ENCODE results near the gene CENPU.
"Not testable (repeated sequence)": the region's sequence is repeated elsewhere in the genome, so short reads cannot be mapped to it uniquely, and the experiment has no call there.

CENPU gene

GRCh38 chr4:184733654-184734524 is at the start of gene CENPU:
Gene CENPU (minus strand): TSS chr4:184734096. CDS start chr4:184734062, 34 bp downstream.
- peak; percentile 90 for DNase-seq

DNA sequence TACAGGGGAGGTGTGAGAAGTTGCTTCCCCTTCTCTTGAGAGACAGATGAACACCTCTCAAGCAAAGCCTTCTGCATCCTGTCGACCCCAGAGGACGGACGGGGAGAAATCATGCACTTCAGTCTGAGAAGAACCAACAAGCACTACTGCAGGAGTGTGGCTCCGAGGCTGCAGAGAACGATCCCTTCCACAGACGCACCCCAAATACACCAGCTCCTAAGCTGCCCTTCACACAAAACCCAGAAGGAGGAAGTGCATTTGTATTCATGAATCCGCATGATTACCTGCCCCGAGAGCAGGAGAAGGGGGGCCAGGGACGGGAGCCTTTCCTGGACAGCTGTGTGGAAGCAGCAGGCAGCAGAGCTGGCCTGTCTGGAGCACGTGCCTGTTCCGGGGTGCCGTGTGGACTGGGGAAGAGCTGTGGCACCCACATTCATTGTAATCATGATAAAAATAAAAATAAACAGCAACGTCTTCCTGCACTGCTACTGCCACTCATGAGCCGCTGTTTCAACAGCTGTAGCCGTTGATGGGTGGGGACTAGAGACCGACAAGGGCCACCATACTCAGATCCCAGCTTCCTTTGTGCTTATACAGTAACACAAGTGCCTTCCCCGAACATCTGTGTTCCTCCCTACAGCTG is 49.0 kb upstream of the CENPU start:
- no peak for DNase-seq

DNA sequence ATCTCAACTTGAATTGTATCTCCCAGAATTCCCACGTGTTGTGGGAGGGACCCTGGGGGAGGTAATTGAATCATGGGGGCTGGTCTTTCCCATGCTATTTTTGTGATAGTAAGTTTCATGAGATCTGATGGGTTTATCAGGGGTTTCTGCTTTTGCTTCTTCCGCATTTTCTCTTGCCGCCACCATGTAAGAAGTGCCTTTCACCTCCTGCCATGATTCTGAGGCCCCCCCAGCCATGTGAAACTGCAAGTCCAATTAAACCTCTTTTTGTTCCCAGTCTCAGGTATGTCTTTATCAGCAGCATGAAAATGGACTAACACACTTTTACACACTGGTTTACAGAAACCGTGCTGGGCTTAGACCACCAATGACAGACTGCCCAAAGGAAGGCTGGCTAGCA is 45.3 kb upstream of the CENPU start:
- not testable (repeated sequence) for DNase-seq

DNA sequence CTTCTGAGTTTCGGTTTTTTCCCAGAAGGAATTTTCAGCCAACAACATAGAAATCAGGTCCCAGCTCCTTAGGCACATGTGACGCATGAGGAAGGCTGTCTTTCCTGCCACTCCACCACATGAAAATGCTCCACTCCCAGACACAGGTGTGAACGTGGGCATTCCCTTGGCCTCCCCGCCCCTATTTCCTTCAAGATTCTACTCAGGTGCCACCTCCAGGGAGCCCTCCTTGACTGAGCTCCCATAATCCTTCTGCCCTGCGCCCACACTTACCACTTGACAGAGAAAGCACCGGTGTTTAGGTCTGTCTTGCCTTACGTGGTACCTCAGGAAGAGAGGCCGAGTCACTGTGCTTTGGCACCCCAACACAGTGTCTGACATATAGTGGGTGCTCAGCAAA is 44.4 kb upstream of the CENPU start:
- DNase-seq: no peak

DNA sequence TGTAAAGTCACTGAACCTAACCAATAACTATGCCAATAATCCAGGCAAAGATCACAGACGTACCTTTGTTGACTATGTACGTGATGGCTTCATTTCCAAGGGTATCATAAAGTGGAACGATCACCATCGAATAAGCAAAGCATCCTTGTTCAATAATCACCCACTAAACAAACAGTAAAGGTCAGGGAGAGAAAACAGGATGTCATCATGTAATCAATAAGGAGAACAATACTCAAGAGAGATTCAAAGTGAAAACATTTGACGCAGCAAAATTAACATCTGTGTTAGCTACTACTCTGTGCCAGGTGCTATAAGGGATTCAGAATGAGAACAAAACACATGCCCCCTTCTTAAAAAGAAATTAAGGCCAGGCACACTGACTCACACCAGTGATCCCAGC is 42.9 kb upstream of the CENPU start:
- no peak for DNase-seq

GRCh38 chr4:184775854-184776555 is 42.1 kb upstream of the CENPU start:
- no peak for DNase-seq

DNA sequence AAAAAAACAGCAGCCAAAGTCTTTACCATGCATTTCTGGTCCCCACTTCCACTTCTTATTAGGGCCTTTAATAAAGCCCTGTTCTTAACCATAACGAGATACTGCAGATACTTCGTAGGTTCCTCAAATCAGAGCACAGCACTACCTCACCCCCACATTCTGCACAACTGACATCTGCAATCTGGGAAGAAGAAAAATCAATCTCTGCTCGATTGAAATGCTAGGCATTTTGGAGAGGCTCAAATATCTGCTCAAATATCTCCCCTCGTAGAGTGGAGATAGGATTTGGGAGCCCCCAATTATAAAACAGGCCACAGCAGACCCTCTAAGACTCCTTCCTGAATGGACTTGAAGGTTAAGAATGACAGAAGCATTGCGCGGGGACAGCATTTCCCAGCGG is 40.3 kb upstream of the CENPU start:
- DNase-seq: no peak

DNA sequence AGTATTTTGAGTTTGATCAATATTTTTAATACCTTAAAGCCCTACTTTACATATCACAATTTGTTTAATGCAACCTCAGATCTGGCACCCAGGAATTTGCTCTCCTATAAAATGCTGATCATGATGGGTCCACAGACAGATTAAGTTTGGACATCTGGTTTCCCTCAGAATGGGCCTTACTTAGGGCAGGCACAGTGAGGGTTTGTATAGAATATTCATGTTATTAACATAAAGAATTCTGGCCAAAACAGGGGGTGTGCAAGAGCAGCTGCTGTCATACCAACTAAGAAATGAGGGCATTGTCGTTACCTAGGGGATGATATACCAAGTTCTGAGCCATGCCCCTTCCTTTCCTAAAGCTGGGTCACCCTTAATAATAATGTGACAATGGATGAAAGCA is 37.5 kb upstream of the CENPU start:
- no peak for DNase-seq

- DNase-seq: no peak
Measured at GRCh38 chr4:184769141-184769765, 35.4 kb upstream of the CENPU start.

DNA sequence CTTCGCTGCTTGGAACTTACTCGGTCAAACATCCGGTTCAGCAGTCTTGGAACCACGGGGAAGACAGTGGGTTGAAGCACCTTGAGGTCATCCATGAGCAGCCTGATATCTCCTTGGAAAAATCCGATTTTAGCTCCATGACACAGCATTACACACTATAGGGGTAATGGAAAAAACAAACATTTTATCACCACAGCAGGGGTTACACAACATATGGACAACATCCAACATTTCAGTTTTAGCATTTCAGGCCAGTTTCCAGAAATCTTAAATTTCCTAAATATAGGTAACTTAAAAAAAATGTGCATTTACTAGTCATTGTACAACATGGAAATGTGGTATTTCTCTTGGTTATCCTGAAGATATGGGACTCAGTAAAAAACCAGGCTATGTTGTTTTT is 34.4 kb upstream of the CENPU start:
- no peak for DNase-seq

DNA sequence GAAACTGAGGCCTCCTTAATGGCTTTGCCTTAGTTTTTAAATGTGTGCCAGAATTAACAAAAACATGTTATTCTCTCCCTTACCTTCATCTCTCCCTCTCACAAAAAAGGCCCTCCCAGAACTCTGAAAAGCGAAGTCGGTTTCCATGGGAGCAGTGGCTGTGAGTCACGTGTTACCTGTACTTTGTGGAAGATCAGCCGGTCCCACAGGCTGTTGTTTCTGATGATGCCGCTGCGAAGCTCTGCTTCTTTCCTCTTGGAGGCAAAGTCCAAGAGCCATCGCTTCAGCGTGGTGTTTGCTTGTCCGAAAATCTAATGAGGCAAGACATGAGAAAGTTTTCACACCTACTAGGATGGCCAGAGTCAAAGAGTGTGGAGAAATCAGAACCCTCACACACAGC is 32.5 kb upstream of the CENPU start:
- no peak for DNase-seq

DNA sequence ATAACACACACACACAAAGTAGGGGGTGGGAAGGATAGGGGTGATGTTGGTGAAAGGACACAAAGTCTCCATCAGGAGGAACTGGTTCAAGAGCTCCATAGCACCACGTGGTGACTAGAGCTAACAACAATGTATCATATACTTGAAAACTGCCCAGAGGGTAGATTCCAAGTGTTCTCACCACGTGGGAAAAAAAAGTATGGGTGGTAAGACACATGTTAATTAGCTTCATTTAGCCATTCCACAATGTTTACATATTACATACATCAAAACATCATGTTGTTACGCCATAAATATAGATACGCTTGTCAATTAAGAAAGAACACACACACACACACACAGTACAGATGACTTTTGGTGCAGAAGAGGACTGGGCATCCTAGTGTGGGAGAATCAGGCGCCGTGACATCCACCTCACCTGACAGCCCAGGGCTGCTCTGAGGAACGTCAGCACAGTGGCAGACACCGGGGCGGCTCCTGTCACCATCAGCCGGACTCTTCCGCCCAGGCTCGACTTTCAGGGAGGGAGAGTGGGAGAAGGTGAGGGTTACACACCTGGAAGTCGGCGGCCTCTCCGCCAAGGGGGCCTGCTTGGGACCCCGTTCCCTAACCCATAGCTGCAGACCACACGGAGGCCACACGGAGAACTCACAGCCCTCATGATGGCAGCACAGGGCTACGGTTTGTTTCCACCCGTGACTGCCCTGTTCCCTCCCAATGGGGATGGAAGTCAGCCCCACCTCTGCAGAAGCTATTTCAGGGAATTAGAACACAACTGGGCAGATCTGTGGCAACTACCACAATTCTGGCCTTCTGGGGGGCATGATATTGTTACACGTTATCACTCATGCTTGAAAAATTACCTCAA is 31.8 kb upstream of the CENPU start:
- no peak for DNase-seq

DNA sequence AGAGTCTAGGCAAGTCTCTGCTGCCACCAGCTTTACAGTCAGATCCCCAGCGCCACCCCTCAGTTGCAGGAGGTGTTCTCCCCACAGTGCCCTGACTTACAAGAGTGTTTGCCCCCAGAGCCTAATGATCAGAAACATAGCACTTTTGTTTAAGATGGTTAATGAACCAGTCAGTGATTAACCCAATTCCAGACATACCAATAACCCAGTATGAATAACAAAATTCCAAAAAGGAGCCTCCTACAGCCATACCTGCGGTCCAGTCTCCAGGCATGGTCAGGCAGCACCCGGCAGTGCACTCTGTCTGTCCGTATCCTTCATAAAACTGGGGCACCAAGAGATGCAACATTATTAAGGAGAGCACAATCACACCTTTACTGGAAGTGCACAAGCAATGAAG is 30.7 kb upstream of the CENPU start:
- DNase-seq: no peak

DNA sequence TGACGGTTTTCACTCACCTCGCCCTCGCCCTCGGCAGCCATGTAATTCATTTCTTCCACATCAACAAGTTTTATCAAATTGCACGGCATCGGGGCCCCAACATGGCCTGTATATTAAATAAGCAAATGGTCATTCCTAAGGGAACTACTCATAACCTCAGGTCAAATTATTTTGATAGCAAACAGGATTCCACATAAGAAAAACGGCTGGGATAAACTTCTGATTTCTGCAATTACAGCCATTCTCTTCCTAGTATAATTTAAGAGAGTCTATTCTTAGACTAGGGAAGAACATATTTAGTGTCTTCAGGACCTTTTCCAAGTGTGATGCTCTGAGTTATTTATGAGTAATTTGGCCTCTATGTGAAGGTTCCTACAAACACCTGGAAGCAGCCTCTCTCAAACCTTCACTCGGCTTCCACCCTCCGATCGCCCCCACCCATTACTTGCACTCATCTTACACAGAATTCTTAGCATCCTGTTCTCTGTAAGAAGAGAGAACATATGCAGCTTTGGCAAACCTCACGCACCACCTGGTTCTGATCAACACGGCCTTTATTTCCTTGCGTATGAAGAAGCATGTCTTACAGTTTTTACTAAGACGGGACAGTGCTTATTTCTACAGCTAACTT is 29.4 kb upstream of the CENPU start:
- no peak for DNase-seq

DNA sequence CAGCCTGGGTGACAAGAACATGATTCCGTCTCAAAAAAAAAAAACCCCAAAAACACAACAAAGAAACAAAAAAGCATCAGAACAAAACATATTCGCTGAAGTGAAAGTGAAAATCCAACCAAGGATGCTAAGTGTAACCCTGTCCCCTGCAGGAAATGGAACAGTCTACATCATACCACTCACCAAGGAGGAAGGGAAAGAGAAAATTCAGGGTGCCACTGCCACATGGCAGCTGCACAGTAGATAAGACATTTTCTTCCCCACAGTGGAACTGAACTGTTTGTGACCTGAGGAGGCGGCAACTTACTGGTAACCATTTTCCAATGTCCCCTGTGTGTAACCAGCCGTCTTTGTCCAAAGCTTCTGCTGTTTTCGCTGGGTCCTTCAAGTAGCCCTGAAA is 28.2 kb upstream of the CENPU start:
- no peak for DNase-seq

DNA sequence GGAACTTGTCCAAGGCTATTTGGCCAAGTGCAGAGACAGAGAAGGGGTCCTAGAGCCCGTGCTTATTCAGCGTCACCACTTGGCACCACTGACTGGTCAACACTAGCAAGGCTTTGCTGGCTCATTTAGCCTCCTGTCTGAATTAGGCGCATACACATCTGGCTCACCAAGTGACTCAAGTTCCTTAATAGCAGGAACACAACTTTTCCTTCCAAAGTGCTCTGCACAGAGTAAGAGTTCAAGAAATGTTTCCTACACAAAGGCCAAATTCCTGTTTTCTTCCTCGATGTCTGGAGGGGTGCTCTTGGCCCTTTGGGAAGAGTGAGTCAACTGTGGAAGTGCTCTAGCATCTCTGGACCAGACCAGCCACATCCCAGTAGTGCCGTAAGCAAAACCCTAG is 26.8 kb upstream of the CENPU start:
- DNase-seq: no peak

DNA sequence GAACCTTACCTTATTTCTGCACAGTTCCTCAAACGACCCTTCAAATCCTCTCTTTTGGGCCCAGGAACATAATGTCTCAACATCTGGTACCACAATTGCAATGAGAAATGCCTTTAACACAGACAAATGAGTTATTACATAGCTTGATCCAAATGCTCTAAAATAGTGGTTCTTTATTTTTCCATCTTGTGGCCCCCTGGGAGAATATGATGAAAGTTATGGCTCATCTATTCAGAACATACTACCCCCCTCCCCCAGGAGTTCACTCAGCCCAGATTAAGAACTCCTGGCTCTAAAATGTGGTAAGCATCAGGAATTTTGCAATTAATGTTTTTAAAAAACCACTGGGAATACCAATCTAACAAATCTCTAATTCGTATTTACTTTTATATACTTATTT is 23.9 kb upstream of the CENPU start:
- DNase-seq: no peak

DNA sequence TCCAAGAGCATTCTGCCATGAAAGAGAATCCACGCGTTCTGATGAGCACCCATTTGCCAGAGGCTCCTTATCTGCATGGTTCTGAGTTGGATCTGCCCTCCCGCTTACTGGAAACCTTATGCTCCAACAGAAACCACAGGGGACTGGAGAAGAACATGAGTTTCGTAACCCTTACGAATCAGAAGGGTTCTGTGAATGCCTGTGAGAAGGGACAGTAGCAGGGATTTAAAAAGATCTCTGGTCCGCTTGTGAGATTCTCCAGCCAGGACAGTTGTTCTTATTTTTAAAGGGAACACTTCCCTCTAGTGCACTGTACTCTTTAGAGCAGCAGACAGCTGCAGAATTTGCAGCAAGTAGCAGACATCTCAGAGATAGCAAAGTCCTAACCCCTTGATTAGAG is 22.5 kb upstream of the CENPU start:
- DNase-seq: no peak

- DNase-seq: no peak
Measured at GRCh38 chr4:184755278-184755677, 21.4 kb upstream of the CENPU start.

- no peak for DNase-seq
Measured at GRCh38 chr4:184752496-184753275, 18.8 kb upstream of the CENPU start.

GRCh38 chr4:184751585-184751956 is 17.7 kb upstream of the CENPU start:
- DNase-seq: no peak
